HepG2 (cell line): ENCODE data around the gene ARHGEF16. TPM values are rescaled to one million over a fixed set of nuclear protein-coding genes. Genes with fewer than 3 reads are reported as not detected.

Experiments used
- EHMT2 ChIP-seq: fragments of 200-600 bp; sonication (generic); IDR thresholded peaks from 2 replicates; pipeline ENCODE4 v1.7.0; 2017; ENCODE audit warnings: antibody characterized with exemption, low read depth, low read length, borderline replicate concordance
- LCORL ChIP-seq, 2 experiments: fragments of 450-650 bp in 1 of 2; sonication (generic) in 1 of 2; formaldehyde crosslinking in 1 of 2; IDR thresholded peaks; 2 replicates each; pipeline versions ENCODE4 v1.5.0 to v1.6.1; 2017 to 2020; ENCODE audit warnings: antibody characterized with exemption in 1 of 2, missing genetic modification reagents in 1 of 2
- PAF1 ChIP-seq: IDR thresholded peaks from 2 replicates; pipeline ENCODE4 v1.6.1; 2016; ENCODE audit warnings: missing genetic modification reagents, missing compliant biosample characterization
- POGZ ChIP-seq: sonication (generic); formaldehyde crosslinking; IDR thresholded peaks from 2 replicates; pipeline ENCODE4 v1.4.0; 2020; ENCODE audit warnings: mild to moderate bottlenecking, missing genetic modification reagents
- SKI ChIP-seq: fragments of 450-650 bp; IDR thresholded peaks from one replicate; pipeline ENCODE4 v1.6.1; 2018; ENCODE audit warnings: mild to moderate bottlenecking; ENCODE audit not compliant: partially characterized antibody
- SRSF1 ChIP-seq: fragments of 200-400 bp; formaldehyde crosslinking; optimal IDR thresholded peaks from 2 replicates; pipeline ENCODE3; 2017; ENCODE audit warnings: mild to moderate bottlenecking, low read depth, low read length, moderate library complexity
- TEAD2 ChIP-seq: sonication (generic); formaldehyde crosslinking; IDR thresholded peaks from 2 replicates; pipeline ENCODE4 v1.9.0; 2021; ENCODE audit warnings: missing genetic modification reagents
- XBP1 ChIP-seq: sonication (generic); formaldehyde crosslinking; IDR thresholded peaks from 2 replicates; pipeline ENCODE4 v1.5.0; 2020; ENCODE audit warnings: missing genetic modification reagents
- ZNF24 ChIP-seq: fragments of 450-650 bp; IDR thresholded peaks from 2 replicates; pipeline ENCODE4 v1.6.1; 2017; ENCODE audit warnings: antibody characterized with exemption, mild to moderate bottlenecking
- ZNF484 ChIP-seq: sonication (generic); formaldehyde crosslinking; IDR thresholded peaks from 2 replicates; pipeline ENCODE4 v1.5.1; 2020; ENCODE audit warnings: mild to moderate bottlenecking, low read depth, missing genetic modification reagents, borderline replicate concordance
- ZNF562 ChIP-seq: sonication (generic); formaldehyde crosslinking; IDR thresholded peaks from 2 replicates; pipeline ENCODE4 v1.8.0; 2022; ENCODE audit warnings: missing genetic modification reagents, borderline replicate concordance
- ZNF569 ChIP-seq: sonication (generic); formaldehyde crosslinking; IDR thresholded peaks from 2 replicates; pipeline ENCODE4 v1.5.0; 2020; ENCODE audit warnings: mild to moderate bottlenecking, missing genetic modification reagents, moderate library complexity, borderline replicate concordance
- ZNF768 ChIP-seq: sonication (generic); formaldehyde crosslinking; IDR thresholded peaks from 2 replicates; pipeline ENCODE4 v1.4.0; 2020; ENCODE audit warnings: missing genetic modification reagents
- polyA plus RNA-seq, 8 experiments: library from polyadenylated mRNA; depleted of rRNA in 3 of 8; stranded (reverse) in 7 of 8; unstranded in 1 of 8; fragments of >200 nt; fragmentation: Illumina TruSeq in 4 of 8; extraction: Trizol in 4 of 8; gene quantifications; 2 replicates each; pipeline versions ENCODE4 v1.2.1 to v1.2.3, GENCODE V29; 2011 to 2016; ENCODE audit warnings: low read depth in 4 of 8, missing spikeins in 1 of 8, mixed read lengths in 1 of 8; ENCODE audit not compliant: insufficient read depth in 1 of 8
- total RNA-seq, 5 experiments: library from RNA; depleted of rRNA; stranded (reverse); fragments of >200 nt; fragmentation: Illumina TruSeq; extraction: Trizol; gene quantifications; 2 replicates each; pipeline ENCODE4 v1.2.3, GENCODE V29; 2016; ENCODE audit warnings: low read depth in 1 of 5
- TF ChIP-seq, protein P1 (sequence below): sonication (generic); formaldehyde crosslinking; IDR thresholded peaks from 2 replicates; pipeline ENCODE4 v1.4.0; 2020; ENCODE audit warnings: missing genetic modification reagents
- TF ChIP-seq, protein P2 (sequence below): sonication (generic); formaldehyde crosslinking; IDR thresholded peaks from 2 replicates; pipeline ENCODE4 v1.8.0; 2022; ENCODE audit warnings: mild to moderate bottlenecking, missing genetic modification reagents; ENCODE audit not compliant: insufficient replicate concordance
- TF ChIP-seq, protein P3 (sequence below): sonication (generic); formaldehyde crosslinking; IDR thresholded peaks from 2 replicates; pipeline ENCODE4 v1.9.0; 2021; ENCODE audit warnings: mild to moderate bottlenecking, missing genetic modification reagents

The ARHGEF16 gene
- total and polyA plus RNA-seq, 2 of the 13 experiments (the other 11 are each of a cell fraction or from before 2014, with no cell fraction given) = 20.3 to 39.9 TPM

DNA sequence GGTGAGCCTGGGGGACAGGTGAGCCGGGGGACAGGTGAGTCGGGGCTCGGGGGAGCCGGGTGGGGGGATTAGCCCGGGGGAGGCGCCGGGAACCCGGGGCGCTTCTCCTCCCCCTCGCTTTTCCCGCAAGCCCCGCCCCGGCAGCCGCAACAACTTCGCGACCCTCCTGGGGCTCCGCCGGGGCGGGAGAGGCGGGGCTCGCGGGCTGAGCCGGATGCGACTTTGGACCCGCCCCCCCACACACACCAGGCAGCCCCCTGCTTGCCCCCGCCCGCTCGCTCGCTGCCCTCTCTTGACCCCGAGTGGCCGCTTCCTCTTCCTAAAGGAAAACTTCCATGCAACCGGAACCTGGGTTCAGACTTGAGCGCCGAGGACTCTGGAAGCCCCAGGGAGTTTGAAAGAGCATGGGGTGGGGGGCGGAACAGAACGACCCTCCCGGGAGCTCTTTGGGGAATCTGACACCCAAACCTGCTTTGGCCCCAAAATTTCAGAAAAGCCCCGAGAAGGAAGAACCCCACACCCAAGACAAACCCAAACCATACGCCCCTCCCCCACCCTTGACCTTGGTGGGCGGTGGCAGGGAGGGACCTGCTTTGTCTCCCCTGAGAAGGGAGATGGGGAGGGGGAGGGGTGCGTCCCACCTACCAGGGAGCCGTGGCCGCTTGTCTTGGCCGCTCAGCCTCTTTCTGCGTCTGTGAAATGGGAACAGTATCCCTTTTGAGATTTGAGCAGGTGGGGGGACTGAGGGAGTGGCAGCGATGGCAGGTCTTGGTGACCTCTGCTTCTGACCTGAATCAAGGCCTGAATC, 550 bp downstream of the ARHGEF16 start (continued):
- TF ChIP-seq ZNF484 (CRISPR knock-in tag) (no peak), ZNF569 (CRISPR knock-in tag) (no peak), PAF1 (no peak), TEAD2 (CRISPR knock-in tag) (no peak), XBP1 (CRISPR knock-in tag) (no peak), SRSF1 (peak; percentile 75), ZNF562 (no peak), ZNF24 (no peak), EHMT2 (no peak), SKI (peak; percentile 39), POGZ (CRISPR knock-in tag) (peak; percentile 39; the same call in 1 of the 2 replicates), ZNF768 (CRISPR knock-in tag) (no peak), LCORL (IDR thresholded peaks at IDR 0.05) (no peak), LCORL (CRISPR knock-in tag; IDR thresholded peaks at IDR 0.05) (peak; percentile 39; the same call in 1 of the 2 replicates)
- TF ChIP-seq, protein P1, sequence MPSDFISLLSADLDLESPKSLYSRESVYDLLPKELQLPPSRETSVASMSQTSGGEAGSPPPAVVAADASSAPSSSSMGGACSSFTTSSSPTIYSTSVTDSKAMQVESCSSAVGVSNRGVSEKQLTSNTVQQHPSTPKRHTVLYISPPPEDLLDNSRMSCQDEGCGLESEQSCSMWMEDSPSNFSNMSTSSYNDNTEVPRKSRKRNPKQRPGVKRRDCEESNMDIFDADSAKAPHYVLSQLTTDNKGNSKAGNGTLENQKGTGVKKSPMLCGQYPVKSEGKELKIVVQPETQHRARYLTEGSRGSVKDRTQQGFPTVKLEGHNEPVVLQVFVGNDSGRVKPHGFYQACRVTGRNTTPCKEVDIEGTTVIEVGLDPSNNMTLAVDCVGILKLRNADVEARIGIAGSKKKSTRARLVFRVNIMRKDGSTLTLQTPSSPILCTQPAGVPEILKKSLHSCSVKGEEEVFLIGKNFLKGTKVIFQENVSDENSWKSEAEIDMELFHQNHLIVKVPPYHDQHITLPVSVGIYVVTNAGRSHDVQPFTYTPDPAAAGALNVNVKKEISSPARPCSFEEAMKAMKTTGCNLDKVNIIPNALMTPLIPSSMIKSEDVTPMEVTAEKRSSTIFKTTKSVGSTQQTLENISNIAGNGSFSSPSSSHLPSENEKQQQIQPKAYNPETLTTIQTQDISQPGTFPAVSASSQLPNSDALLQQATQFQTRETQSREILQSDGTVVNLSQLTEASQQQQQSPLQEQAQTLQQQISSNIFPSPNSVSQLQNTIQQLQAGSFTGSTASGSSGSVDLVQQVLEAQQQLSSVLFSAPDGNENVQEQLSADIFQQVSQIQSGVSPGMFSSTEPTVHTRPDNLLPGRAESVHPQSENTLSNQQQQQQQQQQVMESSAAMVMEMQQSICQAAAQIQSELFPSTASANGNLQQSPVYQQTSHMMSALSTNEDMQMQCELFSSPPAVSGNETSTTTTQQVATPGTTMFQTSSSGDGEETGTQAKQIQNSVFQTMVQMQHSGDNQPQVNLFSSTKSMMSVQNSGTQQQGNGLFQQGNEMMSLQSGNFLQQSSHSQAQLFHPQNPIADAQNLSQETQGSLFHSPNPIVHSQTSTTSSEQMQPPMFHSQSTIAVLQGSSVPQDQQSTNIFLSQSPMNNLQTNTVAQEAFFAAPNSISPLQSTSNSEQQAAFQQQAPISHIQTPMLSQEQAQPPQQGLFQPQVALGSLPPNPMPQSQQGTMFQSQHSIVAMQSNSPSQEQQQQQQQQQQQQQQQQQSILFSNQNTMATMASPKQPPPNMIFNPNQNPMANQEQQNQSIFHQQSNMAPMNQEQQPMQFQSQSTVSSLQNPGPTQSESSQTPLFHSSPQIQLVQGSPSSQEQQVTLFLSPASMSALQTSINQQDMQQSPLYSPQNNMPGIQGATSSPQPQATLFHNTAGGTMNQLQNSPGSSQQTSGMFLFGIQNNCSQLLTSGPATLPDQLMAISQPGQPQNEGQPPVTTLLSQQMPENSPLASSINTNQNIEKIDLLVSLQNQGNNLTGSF (CRISPR knock-in tag) = no peak
- TF ChIP-seq, protein P2, sequence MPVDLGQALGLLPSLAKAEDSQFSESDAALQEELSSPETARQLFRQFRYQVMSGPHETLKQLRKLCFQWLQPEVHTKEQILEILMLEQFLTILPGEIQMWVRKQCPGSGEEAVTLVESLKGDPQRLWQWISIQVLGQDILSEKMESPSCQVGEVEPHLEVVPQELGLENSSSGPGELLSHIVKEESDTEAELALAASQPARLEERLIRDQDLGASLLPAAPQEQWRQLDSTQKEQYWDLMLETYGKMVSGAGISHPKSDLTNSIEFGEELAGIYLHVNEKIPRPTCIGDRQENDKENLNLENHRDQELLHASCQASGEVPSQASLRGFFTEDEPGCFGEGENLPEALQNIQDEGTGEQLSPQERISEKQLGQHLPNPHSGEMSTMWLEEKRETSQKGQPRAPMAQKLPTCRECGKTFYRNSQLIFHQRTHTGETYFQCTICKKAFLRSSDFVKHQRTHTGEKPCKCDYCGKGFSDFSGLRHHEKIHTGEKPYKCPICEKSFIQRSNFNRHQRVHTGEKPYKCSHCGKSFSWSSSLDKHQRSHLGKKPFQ (CRISPR knock-in tag) = no peak
- TF ChIP-seq, protein P3, sequence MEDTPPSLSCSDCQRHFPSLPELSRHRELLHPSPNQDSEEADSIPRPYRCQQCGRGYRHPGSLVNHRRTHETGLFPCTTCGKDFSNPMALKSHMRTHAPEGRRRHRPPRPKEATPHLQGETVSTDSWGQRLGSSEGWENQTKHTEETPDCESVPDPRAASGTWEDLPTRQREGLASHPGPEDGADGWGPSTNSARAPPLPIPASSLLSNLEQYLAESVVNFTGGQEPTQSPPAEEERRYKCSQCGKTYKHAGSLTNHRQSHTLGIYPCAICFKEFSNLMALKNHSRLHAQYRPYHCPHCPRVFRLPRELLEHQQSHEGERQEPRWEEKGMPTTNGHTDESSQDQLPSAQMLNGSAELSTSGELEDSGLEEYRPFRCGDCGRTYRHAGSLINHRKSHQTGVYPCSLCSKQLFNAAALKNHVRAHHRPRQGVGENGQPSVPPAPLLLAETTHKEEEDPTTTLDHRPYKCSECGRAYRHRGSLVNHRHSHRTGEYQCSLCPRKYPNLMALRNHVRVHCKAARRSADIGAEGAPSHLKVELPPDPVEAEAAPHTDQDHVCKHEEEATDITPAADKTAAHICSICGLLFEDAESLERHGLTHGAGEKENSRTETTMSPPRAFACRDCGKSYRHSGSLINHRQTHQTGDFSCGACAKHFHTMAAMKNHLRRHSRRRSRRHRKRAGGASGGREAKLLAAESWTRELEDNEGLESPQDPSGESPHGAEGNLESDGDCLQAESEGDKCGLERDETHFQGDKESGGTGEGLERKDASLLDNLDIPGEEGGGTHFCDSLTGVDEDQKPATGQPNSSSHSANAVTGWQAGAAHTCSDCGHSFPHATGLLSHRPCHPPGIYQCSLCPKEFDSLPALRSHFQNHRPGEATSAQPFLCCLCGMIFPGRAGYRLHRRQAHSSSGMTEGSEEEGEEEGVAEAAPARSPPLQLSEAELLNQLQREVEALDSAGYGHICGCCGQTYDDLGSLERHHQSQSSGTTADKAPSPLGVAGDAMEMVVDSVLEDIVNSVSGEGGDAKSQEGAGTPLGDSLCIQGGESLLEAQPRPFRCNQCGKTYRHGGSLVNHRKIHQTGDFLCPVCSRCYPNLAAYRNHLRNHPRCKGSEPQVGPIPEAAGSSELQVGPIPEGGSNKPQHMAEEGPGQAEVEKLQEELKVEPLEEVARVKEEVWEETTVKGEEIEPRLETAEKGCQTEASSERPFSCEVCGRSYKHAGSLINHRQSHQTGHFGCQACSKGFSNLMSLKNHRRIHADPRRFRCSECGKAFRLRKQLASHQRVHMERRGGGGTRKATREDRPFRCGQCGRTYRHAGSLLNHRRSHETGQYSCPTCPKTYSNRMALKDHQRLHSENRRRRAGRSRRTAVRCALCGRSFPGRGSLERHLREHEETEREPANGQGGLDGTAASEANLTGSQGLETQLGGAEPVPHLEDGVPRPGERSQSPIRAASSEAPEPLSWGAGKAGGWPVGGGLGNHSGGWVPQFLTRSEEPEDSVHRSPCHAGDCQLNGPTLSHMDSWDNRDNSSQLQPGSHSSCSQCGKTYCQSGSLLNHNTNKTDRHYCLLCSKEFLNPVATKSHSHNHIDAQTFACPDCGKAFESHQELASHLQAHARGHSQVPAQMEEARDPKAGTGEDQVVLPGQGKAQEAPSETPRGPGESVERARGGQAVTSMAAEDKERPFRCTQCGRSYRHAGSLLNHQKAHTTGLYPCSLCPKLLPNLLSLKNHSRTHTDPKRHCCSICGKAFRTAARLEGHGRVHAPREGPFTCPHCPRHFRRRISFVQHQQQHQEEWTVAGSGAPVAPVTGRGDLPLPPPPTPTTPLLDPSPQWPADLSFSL (CRISPR knock-in tag) = no peak
